ENCODE measurements around the gene NAA15.
"Not testable (repeated sequence)": the region's sequence is repeated elsewhere in the genome, so short reads cannot be mapped to it uniquely, and the experiment has no call there.

Gene NAA15

DNA sequence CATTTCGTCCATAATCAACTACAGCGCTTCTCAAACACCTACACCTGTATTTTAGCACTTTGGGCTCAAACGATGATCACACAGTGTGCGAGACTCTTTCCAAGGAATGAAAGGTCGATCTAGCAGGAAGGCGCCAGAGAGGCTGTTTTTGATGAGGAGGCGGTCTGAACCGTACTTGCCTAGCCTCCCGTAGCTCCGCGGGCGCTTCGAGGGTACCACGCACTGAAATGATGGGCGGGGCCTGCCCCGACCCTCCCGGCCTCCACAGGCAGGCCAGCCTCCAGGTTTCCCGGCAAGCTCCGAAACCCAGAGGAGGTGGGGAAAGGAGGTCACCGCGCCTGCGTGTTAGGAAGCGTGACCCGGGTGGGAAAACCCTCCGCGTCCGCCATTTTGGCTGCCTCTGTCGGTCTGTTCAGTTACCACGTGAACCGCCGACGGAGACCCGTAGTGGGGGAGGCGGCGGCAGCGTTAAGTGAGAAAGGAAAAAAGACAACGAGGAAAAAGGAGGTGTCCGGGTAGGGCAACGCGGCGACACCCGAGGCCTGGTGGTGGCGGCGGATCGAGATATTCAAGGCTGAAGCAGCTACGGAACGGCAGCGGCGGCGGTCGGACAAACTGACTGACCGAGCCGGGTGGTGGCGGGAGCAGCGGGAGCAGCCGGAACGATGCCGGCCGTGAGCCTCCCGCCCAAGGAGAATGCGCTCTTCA, at the start of gene NAA15:
TSS of gene NAA15 (plus strand) at position 393 of the 708 bp plus-strand sequence. CDS start at position 666, 273 bp downstream.
- Histone ChIP-seq H3K9me3 (peaks cover 19% of the 10 kb centered on the region), H3K4me3 (peak within 1 kb of the TSS; percentile 97), H3K36me3 (peaks cover 27% of the 10 kb centered on the region), H3K27me3 (no peaks in the 10 kb centered on the region), H3K9ac (peak within 1 kb of the TSS; percentile 97), H4K20me1 (peaks cover 48% of the 10 kb centered on the region), H3K4me2 (peak within 1 kb of the TSS; percentile 89), H3K27ac (peak within 1 kb of the TSS; percentile 98), H3K4me1 (peaks cover 34% of the 10 kb centered on the region)
- TF ChIP-seq Cebpa-rat (IDR thresholded peaks at IDR 0.05), result no peak

- no peak overlapping the region for H3K27ac ChIP-seq
- no peak overlapping the region for H3K4me2 ChIP-seq
- H3K9ac ChIP-seq, result no peak overlapping the region
- no peak for TF ChIP-seq Cebpa-rat (IDR thresholded peaks at IDR 0.05)
- H4K20me1 ChIP-seq, result no peaks in the 10 kb centered on the region
- H3K36me3 ChIP-seq, result no peaks in the 10 kb centered on the region
- no peaks in the 10 kb centered on the region for H3K27me3 ChIP-seq
- no peak overlapping the region for H3K4me3 ChIP-seq
- peaks cover 6% of the 10 kb centered on the region; the same call in 1 of the 2 replicates for H3K4me1 ChIP-seq
- no peaks in the 10 kb centered on the region for H3K9me3 ChIP-seq
Observed at GRCh38 chr4:139253046-139253445, 48.3 kb upstream of the NAA15 start.

- Histone ChIP-seq H3K4me3 (no peak overlapping the region), H3K4me2 (peak overlapping the region; percentile 13; the same call in 1 of the 2 replicates), H3K27me3 (no peaks in the 10 kb centered on the region), H4K20me1 (no peaks in the 10 kb centered on the region), H3K9me3 (no peaks in the 10 kb centered on the region), H3K36me3 (no peaks in the 10 kb centered on the region), H3K4me1 (peaks cover 6% of the 10 kb centered on the region; the same call in 1 of the 2 replicates), H3K9ac (no peak overlapping the region), H3K27ac (no peak overlapping the region)
- TF ChIP-seq Cebpa-rat (IDR thresholded peaks at IDR 0.05), result no peak
Observed at GRCh38 chr4:139253713-139254112, 47.6 kb upstream of the NAA15 start.

- H4K20me1 ChIP-seq, H3K27ac ChIP-seq: not testable (repeated sequence)
Observed at GRCh38 chr4:139255581-139255980, 45.7 kb upstream of the NAA15 start.

DNA sequence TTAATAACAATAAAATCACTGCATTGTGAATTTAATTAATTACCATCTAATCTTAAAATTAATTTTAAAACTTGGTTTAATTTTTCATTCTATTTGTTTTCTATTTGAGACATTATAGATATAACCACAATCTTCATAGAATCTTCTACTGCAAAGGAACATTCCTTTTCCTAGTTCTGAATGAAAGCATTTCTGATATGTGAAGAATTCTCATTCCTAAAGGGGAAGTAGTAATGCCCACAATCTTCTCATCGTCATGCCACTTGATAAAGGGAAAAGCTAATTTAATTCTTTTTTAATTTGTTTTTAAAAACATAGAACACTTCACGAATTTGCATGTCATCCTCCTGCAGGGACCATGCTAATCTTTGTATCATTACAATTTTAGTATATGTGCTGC, 45.0 kb upstream of the NAA15 start:
- Histone ChIP-seq H3K4me1 (peaks cover 6% of the 10 kb centered on the region; the same call in 1 of the 2 replicates), H4K20me1 (no peaks in the 10 kb centered on the region), H3K9me3 (no peaks in the 10 kb centered on the region), H3K36me3 (no peaks in the 10 kb centered on the region), H3K27ac (no peak overlapping the region), H3K9ac (no peak overlapping the region), H3K4me2 (no peak overlapping the region), H3K27me3 (no peaks in the 10 kb centered on the region), H3K4me3 (no peak overlapping the region)
- TF ChIP-seq Cebpa-rat (IDR thresholded peaks at IDR 0.05), result no peak

More at GRCh38 chr4:139255581-139255980, 45.7 kb upstream of the NAA15 start:
- H3K4me2 ChIP-seq, H3K9me3 ChIP-seq, H3K4me3 ChIP-seq, H3K9ac ChIP-seq, H3K27me3 ChIP-seq, H3K36me3 ChIP-seq, H3K4me1 ChIP-seq: not testable (repeated sequence)

GRCh38 chr4:139265654-139266053, 35.7 kb upstream of the NAA15 start:
- Histone ChIP-seq H3K36me3 (no peaks in the 10 kb centered on the region), H3K9ac (no peak overlapping the region), H3K4me3 (no peak overlapping the region), H3K9me3 (no peaks in the 10 kb centered on the region), H3K27me3 (no peaks in the 10 kb centered on the region), H3K27ac (no peak overlapping the region), H3K4me1 (peaks cover 32% of the 10 kb centered on the region), H4K20me1 (no peaks in the 10 kb centered on the region), H3K4me2 (0 out of 2 replicates have a peak overlapping the region, but pooled peaks have one; percentile 69)
- TF ChIP-seq Cebpa-rat (IDR thresholded peaks at IDR 0.05), result no peak

DNA sequence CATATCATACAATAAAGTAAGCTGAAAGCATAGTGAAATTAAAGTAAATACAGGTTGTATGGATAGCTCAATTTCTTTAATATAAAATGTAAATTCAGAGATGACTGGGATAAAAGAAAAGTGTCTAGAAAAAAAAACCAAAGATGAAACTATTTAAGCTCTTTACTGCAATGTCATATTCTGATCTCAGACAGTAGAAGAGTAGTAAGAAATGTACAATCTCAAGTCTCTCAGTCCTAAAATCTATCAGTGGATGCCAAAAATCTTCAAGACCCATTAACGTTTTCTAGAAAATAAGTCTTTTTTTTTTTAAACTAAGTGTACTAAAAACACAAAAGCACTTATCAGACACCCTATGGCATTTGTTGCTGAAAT, 35.1 kb upstream of the NAA15 start:
- peak overlapping the region; percentile 69 for H3K4me2 ChIP-seq
- no peaks in the 10 kb centered on the region for H4K20me1 ChIP-seq
- no peaks in the 10 kb centered on the region for H3K9me3 ChIP-seq
- no peaks in the 10 kb centered on the region for H3K27me3 ChIP-seq
- peak overlapping the region; percentile 47; the same call in 1 of the 2 replicates for H3K4me3 ChIP-seq
- H3K9ac ChIP-seq, result peak overlapping the region; percentile 57; the same call in 1 of the 2 replicates
- peak overlapping the region; percentile 7; the same call in 1 of the 2 replicates for H3K27ac ChIP-seq
- no peaks in the 10 kb centered on the region for H3K36me3 ChIP-seq
- H3K4me1 ChIP-seq, result peaks cover 32% of the 10 kb centered on the region
- no peak for TF ChIP-seq Cebpa-rat (IDR thresholded peaks at IDR 0.05)

DNA sequence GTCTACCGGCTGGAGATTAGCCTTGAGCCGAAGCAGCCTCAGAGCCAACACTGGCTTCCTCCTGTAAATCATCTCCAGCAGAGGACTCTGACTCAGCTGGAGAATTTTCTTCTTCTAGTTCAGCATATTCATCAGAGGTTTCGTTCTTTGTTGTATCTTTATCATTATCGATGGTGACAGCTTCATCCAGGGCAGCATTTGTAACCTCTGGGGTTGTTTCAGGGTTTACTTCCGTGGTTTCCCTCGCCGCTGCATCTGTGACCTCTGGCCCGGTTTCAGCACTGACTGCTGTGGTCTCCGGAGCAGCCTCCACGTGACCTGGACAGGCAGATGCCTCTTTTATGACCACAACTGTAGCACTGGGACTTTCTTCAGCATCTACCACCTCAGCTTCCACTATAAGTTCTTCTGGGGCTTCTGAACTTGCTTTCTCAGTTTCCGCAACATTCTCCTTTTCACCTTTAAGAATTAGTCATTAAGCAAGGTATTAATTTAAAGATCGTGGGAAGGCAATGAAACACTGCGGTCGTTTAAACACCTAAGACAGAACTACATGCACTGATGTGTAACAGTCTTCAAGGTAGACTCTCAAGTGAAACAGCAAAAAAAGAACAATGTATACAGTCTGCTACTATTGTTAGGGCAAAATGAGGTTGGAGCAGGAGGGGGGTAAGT, 34.6 kb upstream of the NAA15 start:
- H3K27me3 ChIP-seq, result no peaks in the 10 kb centered on the region
- peak overlapping the region; percentile 47; the same call in 1 of the 2 replicates for H3K4me3 ChIP-seq
- peak overlapping the region; percentile 7; the same call in 1 of the 2 replicates for H3K27ac ChIP-seq
- no peaks in the 10 kb centered on the region for H3K9me3 ChIP-seq
- TF ChIP-seq Cebpa-rat (IDR thresholded peaks at IDR 0.05), result no peak
- no peaks in the 10 kb centered on the region for H4K20me1 ChIP-seq
- H3K9ac ChIP-seq, result peak overlapping the region; percentile 57; the same call in 1 of the 2 replicates
- H3K4me1 ChIP-seq, result peaks cover 32% of the 10 kb centered on the region
- H3K4me2 ChIP-seq, result peak overlapping the region; percentile 69
- H3K36me3 ChIP-seq, result no peaks in the 10 kb centered on the region

GRCh38 chr4:139267301-139267700, 34.0 kb upstream of the NAA15 start:
- no peak overlapping the region for H3K9ac ChIP-seq
- no peak overlapping the region for H3K4me3 ChIP-seq
- no peaks in the 10 kb centered on the region for H3K36me3 ChIP-seq
- H3K4me2 ChIP-seq, result peak overlapping the region; percentile 69
- no peaks in the 10 kb centered on the region for H3K27me3 ChIP-seq
- TF ChIP-seq Cebpa-rat (IDR thresholded peaks at IDR 0.05), result no peak
- H4K20me1 ChIP-seq, result no peaks in the 10 kb centered on the region
- H3K27ac ChIP-seq, result no peak overlapping the region
- H3K9me3 ChIP-seq, result no peaks in the 10 kb centered on the region
- H3K4me1 ChIP-seq, result peaks cover 32% of the 10 kb centered on the region

DNA sequence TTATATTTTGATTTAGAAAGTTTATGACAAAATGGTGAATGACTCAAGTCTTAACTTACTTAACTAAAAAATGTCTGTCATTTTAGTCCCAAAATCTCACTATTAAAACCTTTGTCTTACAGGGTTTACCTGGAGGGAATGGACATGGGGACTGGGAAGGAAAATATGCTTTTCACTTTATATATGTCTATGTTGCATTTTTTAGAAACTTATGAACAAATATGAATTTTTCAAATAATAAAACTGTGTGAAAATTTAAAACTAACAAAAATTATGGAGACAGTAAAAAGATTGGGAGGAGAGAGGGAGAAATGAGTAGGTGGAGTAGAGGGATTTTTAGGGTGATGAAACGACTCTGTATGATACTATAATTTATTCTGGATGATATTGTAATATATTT, 27.5 kb upstream of the NAA15 start:
- no peak for TF ChIP-seq Cebpa-rat (IDR thresholded peaks at IDR 0.05)
- H3K4me3 ChIP-seq, result no peak overlapping the region
- no peak overlapping the region for H3K4me2 ChIP-seq
- H4K20me1 ChIP-seq, result no peaks in the 10 kb centered on the region
- peaks cover 2% of the 10 kb centered on the region for H3K9me3 ChIP-seq
- H3K27ac ChIP-seq, result no peak overlapping the region
- no peaks in the 10 kb centered on the region for H3K4me1 ChIP-seq
- no peaks in the 10 kb centered on the region for H3K27me3 ChIP-seq
- no peaks in the 10 kb centered on the region for H3K36me3 ChIP-seq
- no peak overlapping the region for H3K9ac ChIP-seq
